Spinal cord (tissue), 10 donors: ENCODE data around the gene WWOX. TPM values are rescaled to one million over a fixed set of nuclear protein-coding genes. Genes with fewer than 3 reads are reported as not detected.

Source experiments
- DNase-seq, 6 donors: peaks; one replicate each; pipeline versions ENCODE4 v3.0.0 to v3.0.0-alpha.2; 2013 to 2015; ENCODE audit warnings: low spot score in 6 of 6, low read depth in 4 of 6
- H3K27ac ChIP-seq: one replicate; pipeline ENCODE4 v1.5.1; 2013; ENCODE audit warnings: low read depth, low read length, control low read depth
- H3K27me3 ChIP-seq: one replicate; pipeline ENCODE4 v1.6.1; 2013; ENCODE audit warnings: low read length; ENCODE audit not compliant: control insufficient read depth, insufficient read depth
- H3K36me3 ChIP-seq: one replicate; pipeline ENCODE4 v1.6.1; 2013; ENCODE audit warnings: low read length; ENCODE audit not compliant: control insufficient read depth, insufficient read depth
- H3K4me1 ChIP-seq: one replicate; pipeline ENCODE4 v1.6.1; 2013; ENCODE audit warnings: low read length; ENCODE audit not compliant: control insufficient read depth, insufficient read depth
- H3K4me3 ChIP-seq: one replicate; pipeline ENCODE4 v1.5.1; 2013; ENCODE audit warnings: low read depth, low read length, control low read depth
- H3K9me3 ChIP-seq: one replicate; pipeline ENCODE4 v1.6.1; 2013; ENCODE audit warnings: low read length; ENCODE audit not compliant: control insufficient read depth, insufficient read depth
- WGBS: methylation state at CpG from one replicate; pipeline ENCODE4 v1.1.5; 2013; ENCODE audit warnings: missing lambda C conversion rate; ENCODE audit not compliant: insufficient coverage; 5-methylcytosine and 5-hydroxymethylcytosine counted together
- polyA plus RNA-seq, 2 donors: library from polyadenylated mRNA; unstranded; fragments of 120-200 nt; gene quantifications; one replicate each; pipeline ENCODE4 v1.2.1, GENCODE V29; 2013; ENCODE audit not compliant: insufficient read length in 2 of 2
- total RNA-seq, 2 donors: library from RNA; depleted of rRNA in 1 of 2; stranded (reverse); fragments of 120-200 nt in 1 of 2; fragments of >200 nt in 1 of 2; gene quantifications; one replicate each; pipeline versions ENCODE4 v1.2.3 to v1.2.4, GENCODE V29; 2013 to 2014
- donor health status: healthy.

WWOX gene
- total and polyA plus RNA-seq, 4 donors, result 27.5 to 51.5 (median 32.5) TPM

DNA sequence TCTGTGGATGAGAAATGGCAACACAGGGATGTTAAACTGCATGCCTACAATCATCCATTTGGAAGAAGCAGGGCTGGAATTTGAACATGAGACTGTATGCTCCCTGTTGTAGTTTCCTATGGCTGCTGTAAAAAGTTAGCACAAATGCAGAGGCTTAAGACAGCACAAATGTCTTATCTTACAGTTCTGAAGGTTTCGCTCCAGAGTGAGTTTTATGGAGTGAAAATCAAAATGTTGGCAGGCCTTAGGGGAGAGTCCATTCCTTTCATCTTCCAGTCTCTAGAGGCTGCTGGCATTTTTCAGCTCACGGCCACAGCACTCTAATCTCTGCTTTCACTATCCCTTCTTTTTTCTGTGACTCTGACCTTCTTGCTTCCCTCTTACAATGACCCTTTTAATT lies 660.1 kb downstream of the WWOX start:
- 67% methylated on average over 1 of the region's 2 CpGs for WGBS
- Histone ChIP-seq H3K4me3 (no peak overlapping the region), H3K27ac (no peak overlapping the region), H3K27me3 (no peaks in the 10 kb centered on the region), H3K9me3 (no peaks in the 10 kb centered on the region), H3K4me1 (no peaks in the 10 kb centered on the region), H3K36me3 (no peaks in the 10 kb centered on the region)
- no peak for DNase-seq

DNA sequence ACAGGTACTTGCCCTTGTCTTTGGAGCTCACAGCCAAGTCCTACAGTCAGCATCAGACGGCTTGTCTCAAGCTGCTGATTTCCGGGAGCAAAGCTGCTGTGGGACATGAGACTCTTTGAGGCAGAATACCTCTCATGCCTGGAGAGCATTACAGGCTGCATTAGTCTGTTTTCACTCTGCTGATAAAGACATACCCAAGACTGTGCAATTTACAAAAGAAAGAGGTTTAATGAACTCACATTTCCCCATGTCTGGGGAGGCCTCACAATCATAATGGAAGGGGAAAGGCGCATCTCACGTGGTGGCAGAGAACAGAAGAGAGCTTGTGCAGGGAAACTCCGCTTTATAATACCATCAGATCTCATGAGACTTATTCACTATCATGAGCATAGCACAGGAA lies 661.2 kb downstream of the WWOX start:
- no peaks in the 10 kb centered on the region for H3K9me3 ChIP-seq
- peak in 1 of 6 donors; percentile 14 for DNase-seq
- no peaks in the 10 kb centered on the region for H3K4me1 ChIP-seq
- no peaks in the 10 kb centered on the region for H3K27me3 ChIP-seq
- WGBS, result no CpG with 5 or more reads among the region's 5 CpGs
- no peaks in the 10 kb centered on the region for H3K36me3 ChIP-seq
- no peak overlapping the region for H3K27ac ChIP-seq
- no peak overlapping the region for H3K4me3 ChIP-seq

DNA sequence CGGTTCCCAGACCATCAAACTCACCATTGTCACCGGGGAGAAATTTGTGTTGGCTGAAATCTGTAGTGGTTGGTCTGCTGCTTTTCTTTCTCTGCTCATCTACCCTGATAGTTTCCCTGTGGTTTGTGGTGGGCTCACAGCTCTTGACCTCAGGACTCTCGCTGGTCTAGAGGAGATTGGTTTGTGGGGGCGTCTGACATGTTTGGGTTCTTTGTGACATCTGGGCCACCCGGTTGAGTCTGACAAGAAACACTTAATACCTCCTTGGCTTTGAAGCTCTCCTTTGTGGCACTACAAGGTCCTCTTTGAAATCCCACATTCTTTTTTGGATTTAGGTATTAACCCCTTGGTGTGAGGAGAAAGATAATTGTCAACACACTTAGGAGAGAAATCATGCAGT lies 662.0 kb downstream of the WWOX start:
- Histone ChIP-seq H3K4me3 (no peak overlapping the region), H3K9me3 (no peaks in the 10 kb centered on the region), H3K36me3 (no peaks in the 10 kb centered on the region), H3K27me3 (no peaks in the 10 kb centered on the region), H3K4me1 (no peaks in the 10 kb centered on the region), H3K27ac (no peak overlapping the region)
- DNase-seq, result no peak
- no CpG with 5 or more reads among the region's 5 CpGs for WGBS

DNA sequence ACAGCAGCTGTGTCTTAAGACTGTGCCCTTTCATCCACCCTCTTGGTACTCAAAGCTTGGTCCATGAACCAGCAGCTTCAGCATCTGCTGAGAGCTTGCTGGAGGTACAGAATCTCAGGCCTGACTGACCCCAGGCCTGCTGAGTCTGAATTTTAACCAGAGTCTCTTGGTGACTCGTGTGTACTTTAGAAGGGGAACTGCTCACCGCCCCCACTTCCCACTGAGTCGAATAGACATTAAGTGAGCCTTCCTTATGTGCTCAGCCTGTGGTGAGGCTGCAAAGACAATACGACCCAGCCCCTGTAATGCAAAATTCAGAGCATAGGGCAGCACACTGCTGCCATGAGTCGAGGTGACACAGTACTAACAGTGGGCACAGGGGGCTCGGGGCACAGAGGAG lies 662.8 kb downstream of the WWOX start:
- H3K36me3 ChIP-seq, result no peaks in the 10 kb centered on the region
- no peaks in the 10 kb centered on the region for H3K9me3 ChIP-seq
- peak in 1 of 6 donors; percentile 28 for DNase-seq
- no peak overlapping the region for H3K4me3 ChIP-seq
- H3K27me3 ChIP-seq, result no peaks in the 10 kb centered on the region
- WGBS, result 52% methylated on average over 6 of the region's 6 CpGs
- no peaks in the 10 kb centered on the region for H3K4me1 ChIP-seq
- H3K27ac ChIP-seq, result no peak overlapping the region

DNA sequence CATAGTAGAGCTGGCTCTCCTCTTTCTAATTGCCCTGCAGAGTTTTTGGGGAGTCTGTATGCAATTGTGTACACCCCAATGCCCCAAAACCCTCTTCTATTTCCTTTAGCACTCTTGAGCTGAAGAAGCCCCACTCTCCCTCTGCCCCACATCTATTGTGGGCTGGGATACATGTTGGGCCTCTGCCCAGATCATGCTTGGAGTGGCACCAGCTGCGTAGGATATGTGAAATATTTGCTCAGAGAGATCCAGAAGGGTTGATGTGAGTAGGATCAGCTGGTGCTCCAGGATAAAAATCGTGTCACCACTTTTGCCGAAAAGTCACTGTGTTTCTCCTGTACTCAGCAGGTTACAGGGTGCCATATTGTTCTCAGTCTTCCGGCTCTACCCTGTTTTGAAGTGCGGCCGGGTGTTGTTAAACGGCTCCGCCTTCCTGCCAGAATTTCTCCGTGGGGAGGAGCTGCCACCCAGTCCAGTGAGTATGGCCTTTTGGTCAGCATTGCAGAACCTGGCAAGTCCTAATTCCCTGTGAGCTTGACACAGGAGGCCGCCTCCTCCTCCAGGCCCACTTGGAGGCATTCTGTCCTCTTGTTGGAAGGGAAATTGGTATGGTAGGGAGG lies 664.5 kb downstream of the WWOX start:
- Histone ChIP-seq H3K27me3 (no peaks in the 10 kb centered on the region), H3K4me3 (no peak overlapping the region), H3K36me3 (no peaks in the 10 kb centered on the region), H3K9me3 (no peaks in the 10 kb centered on the region), H3K27ac (no peak overlapping the region), H3K4me1 (no peaks in the 10 kb centered on the region)
- peak in 1 of 6 donors; percentile 43 for DNase-seq
- 78% methylated on average over 8 of the region's 10 CpGs for WGBS

DNA sequence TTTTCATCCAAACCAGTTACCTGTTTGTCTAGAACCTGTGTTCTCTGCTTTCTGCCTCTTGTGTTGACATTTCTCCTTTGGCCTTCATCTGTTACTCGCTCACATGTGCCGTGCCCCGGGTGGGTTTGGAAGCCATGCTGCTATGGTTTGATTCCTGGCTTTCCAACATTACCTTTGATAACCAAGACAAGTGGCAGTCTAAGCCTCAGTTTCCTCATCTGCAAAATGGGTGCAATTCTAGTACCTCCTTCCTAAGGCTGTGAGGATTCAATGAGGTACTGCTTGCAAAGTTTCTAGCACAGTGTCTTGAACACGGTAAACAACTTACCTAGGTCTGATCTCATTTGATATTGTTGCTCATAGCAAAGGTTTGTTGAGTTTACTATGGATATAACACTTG lies 665.0 kb downstream of the WWOX start:
- H3K27ac ChIP-seq, result no peak overlapping the region
- no peaks in the 10 kb centered on the region for H3K4me1 ChIP-seq
- WGBS, result 100% methylated on average over 3 of the region's 4 CpGs
- no peak for DNase-seq
- H3K36me3 ChIP-seq, result no peaks in the 10 kb centered on the region
- no peaks in the 10 kb centered on the region for H3K27me3 ChIP-seq
- no peak overlapping the region for H3K4me3 ChIP-seq
- H3K9me3 ChIP-seq, result no peaks in the 10 kb centered on the region

DNA sequence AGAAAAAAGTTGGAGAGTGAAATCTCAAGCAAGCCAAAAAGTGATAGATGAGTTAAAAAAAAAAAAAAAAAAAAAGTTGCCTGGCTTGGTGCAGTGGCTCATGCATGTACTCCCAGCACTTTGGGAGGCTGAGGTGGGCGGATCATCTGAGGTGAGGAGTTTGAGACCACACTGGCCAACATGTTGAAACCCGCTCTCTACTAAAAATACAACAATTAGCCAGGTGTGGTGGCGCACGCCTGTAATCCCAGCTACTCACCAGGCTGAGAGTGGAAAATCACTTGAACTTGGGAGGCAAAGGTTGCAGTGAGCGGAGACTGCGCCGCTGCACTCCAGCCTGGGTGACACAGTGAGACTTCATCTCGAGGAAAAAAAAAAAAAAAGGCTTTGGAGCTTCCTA lies 668.8 kb downstream of the WWOX start:
- no peak for DNase-seq
- H3K27me3 ChIP-seq, result no peaks in the 10 kb centered on the region
- H3K36me3 ChIP-seq, result no peaks in the 10 kb centered on the region
- H3K4me3 ChIP-seq, result no peak overlapping the region
- no peaks in the 10 kb centered on the region for H3K9me3 ChIP-seq
- no CpG with 5 or more reads among the region's 8 CpGs for WGBS
- no peaks in the 10 kb centered on the region for H3K4me1 ChIP-seq
- no peak overlapping the region for H3K27ac ChIP-seq

DNA sequence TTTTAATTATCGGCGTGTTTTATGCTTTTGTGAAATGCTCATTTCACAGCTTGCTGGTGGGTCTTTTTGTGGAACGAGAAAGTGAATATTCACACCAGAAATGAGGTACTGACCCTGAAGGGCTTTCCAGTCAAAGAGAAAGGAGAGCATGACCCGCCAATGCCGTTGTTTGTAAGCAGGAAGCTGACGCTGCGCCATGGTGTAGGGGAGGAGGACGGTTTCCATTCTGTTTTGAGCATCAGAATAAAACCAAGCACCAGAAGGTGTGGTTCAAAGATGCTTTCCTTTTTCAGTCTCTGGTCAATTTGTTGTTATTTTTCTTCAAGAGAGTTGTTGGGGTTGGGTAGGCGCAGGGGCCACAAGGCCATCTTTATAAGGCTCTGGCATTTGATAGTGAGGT lies 669.3 kb downstream of the WWOX start:
- WGBS, result 62% methylated on average over 8 of the region's 9 CpGs
- DNase-seq, result peak in 1 of 6 donors; percentile 60
- Histone ChIP-seq H3K27me3 (no peaks in the 10 kb centered on the region), H3K4me3 (no peak overlapping the region), H3K9me3 (no peaks in the 10 kb centered on the region), H3K36me3 (no peaks in the 10 kb centered on the region), H3K4me1 (no peaks in the 10 kb centered on the region), H3K27ac (no peak overlapping the region)

DNA sequence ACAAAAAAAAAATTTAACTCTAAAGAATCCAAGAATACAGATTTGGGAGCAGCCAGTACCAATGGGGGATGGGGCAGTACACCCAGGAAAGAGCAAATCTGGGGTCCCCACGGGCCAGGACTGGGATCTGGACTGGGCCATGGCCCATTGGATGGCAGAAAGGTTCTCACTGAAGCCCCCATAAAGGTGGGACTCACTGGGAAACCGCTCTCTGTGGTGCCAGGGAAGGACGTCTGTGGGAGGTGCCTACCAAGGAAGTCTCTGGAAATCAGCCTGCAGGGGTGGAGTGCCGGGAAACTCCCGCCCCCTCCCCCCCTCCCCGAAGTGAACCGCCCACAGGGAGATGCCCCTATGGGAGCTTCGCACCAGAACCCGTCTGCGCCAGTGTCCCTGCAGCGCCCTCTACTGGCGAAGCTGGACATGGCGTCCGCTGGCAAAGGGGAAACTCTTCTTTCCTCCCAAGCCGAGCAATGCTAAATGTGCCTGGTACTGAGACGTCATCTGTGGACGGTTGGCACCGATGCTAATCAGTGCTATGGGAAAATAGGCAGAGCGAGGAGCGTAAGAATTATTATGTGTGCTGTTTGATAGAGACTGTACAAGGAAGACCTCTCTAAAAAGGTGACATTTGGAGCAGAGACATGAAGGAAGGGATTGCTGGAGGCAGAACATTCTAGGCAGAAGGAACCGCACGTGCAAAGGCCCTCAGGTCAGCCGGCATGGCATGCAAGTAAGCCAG lies 671.1 kb downstream of the WWOX start:
- Histone ChIP-seq H3K4me1 (no peaks in the 10 kb centered on the region), H3K27me3 (no peaks in the 10 kb centered on the region), H3K27ac (no peak overlapping the region), H3K9me3 (no peaks in the 10 kb centered on the region), H3K36me3 (no peaks in the 10 kb centered on the region), H3K4me3 (no peak overlapping the region)
- peak in 2 of 6 donors; percentile 14 to 46 for DNase-seq
- 40% methylated on average over 21 of the region's 23 CpGs for WGBS

DNA sequence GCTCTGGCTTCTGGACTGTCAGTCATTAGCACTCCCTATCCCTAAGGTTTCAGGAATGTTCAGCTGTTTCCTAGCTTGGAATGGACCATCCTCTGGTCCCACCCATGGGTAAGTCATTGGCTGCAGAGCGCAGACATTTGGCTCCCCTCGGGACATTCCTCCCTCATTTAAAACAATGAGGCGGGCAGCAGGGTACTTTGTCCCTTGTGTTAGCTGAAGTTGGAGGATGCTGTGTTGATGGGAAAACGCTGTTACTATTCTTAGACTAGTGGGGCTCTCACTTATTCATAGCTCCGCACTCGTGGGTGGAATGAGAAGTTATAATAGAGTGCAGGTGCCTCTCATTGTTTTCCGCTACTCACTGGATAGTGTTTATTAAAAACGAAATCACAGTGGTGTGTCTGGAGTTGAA lies 673.8 kb downstream of the WWOX start:
- no peak for DNase-seq
- WGBS, result 80% methylated on average over 3 of the region's 8 CpGs
- Histone ChIP-seq H3K4me1 (no peaks in the 10 kb centered on the region), H3K9me3 (no peaks in the 10 kb centered on the region), H3K27me3 (no peaks in the 10 kb centered on the region), H3K36me3 (no peaks in the 10 kb centered on the region), H3K27ac (no peak overlapping the region), H3K4me3 (no peak overlapping the region)
